Putamen (tissue), 1 donor: ENCODE measurements around the gene C6orf141.

Experiments
- DNase-seq: peaks from one replicate; pipeline ENCODE4 v3.0.0-alpha.2; 2016; ENCODE audit warnings: low spot score

The C6orf141 gene

DNA sequence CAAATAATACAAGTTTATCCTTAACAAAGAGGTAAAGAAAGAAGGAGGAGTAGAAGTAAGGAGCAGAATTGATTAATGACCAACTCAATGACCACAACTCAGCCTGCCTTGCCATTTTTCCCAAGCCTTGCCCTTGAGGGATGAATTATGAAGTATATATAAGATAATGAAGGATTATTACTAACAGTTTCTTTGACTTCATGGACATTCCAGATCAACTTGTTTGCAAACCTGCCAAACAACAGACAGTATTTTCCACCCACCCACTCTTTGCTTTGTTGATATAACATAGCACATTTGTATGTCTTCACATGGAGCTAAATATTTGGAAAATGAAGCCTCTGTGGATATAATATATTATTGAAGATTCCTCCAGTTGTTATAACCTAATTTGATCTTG is 9.9 kb upstream of the C6orf141 start:
- DNase-seq = no peak

DNA sequence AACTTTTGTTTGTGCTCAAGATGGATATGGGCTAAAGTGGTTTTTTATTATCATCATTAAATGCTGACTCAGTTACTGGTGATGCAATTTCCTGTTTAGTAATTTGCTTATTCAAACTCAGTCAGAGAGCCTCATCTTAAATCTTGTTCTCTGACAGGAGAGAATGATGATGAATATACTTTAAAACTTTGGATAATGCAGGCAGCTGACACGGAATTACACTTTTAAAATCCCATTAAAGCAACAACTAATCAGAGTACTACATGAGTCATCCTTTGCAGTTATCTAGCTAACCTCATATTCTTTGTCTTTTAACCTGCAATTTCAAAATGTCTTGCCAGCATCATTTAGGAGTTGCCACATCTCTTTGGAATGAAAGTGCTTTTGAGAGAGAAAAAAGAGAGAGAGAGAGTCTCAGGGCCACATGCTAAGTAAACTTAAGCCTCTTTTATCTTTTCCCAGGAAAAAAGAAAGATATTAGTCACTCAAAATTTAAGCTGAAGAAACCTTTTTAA is 9.2 kb upstream of the C6orf141 start:
- peak; percentile 59 for DNase-seq

DNA sequence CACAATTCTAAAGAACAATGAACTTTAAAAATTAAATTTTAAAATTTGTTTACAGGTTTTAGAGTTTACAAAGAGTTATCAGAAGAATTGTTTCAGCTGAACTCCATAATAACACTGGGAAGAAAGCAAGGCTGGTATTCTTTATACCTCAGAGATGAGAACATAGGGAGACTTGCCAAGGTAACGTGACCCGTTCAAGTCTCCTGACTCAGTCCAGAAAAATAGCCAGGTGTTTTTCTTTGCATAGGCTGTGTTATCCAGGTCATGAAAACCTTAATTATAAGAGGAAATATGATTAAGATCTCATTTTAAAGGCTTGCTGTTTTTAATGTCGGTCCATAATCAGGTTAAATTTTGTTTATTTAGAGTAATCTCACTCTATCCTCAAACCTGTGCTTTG is 8.5 kb upstream of the C6orf141 start:
- no peak for DNase-seq

DNA sequence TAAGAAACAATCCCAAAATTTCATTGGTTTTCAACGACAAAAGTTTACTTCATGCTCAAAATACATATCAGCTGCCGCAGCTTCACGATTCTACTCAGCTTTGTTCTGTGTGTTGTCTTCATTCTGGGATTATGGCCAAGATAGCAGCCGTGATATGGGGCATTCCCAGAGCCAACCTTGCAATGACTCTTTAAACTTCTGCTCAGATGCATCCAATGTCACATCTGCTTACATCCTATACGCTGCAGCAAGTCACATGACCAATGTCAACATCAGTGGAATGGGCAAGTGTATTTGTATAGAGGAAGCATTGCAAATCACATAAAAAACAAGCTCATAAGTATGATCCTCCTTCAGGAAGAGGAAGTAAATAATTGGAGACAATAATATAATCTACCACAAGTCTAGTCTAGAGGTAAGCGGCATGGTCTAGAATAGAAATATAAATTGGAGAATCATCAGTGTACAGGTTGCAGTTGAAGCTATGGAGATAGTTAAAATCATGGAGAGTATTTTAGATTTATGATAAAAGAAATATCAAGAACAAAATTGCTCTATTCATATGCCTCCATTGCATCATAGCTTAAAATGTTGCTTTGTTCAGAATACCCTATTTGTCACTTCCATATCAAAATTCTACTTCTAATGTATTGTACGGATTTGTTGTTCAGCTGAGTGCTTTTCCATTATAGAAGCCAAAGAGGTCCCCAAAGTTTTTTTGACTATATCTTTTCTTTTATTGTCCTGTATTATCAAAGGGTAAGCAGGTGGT is 7.2 kb upstream of the C6orf141 start:
- DNase-seq = no peak

DNA sequence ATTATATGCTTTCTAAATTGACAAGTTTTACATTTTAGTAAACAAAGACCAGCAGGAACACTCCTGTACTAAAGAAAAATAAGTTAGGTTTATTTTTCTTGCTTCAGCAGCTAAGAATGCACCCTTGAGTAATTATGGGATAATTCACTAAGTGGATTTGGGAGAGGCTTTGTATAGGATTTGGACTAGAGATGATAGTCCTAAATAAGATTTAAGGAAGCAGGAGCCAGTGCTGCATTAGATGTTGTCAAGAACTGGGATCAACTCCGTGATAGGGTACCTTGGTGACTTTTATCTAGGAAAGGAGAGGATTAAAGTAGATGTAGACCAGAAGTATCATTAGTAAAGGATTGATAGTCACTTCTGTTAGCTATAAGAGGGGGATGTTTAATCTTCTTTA is 4.1 kb upstream of the C6orf141 start:
- DNase-seq = no peak

DNA sequence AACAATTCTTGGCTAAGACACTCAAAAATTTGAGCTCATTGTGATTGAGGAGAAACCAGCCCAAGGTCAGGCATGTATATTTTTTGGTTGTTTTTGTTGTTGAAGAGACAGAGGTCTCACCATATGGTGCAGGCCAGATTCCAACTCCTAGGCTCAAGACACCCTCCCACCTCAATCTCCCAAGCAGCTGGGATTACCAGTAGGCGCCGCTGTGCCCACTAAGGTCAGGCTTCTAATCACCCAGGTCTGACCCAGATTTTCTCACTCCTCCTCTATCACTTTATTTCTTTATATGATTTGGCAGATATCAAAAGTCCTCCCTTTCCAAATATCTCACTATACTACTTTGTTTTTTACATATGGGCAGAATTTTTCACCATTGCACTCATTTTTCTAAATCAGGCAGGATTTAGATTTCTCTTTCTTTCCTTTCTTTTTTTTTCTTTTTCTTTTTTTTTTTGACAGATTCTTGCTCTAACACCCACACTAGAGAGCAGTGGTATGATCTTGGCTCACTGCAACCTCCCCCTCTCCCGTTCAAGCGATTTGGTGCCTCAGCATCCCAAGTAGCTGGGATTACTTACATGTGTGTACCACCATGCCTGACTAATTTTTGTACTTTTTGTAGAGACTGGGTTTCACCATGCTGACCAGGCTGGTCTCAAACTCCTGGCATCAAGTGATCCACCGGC is 1.7 kb upstream of the C6orf141 start:
- no peak for DNase-seq

DNA sequence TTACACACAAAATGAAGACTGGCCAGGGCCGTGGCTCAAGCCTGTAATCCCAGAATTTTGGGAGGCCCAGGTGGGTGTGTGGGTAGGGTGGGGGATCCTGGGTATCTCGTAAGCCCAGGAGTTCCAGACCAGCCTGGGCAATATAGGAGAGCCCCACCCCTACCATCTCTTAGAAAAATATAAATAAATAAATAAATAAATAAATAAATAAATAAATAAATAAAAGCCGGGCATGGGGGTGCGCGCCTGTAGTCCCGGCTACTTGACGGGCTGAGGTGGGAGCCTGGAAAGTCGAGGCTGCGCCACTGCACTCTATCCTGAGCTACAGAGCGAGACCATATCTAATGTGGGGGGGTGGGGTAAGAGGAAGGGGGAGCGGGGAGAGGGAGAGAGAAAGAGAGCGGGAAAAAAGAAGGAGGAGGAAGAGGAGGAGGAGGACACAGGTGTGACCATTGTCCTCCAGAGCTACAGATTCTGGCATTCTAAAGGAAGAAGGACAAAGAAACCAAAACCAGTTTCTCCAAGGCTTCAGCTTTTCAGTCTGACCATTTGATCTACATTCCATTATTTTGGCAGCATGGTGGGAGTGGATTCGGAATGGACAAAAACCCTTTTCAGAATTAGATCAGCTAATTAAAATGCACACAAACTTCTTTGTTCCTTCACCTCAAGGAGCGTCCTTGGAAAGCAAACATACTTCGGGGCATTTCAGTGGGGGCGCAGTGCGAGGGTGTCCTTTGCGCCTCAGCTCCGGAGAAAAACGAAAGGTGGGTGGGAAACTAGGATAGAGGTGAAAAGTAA is 577 bp upstream of the C6orf141 start:
- no peak for DNase-seq

DNA sequence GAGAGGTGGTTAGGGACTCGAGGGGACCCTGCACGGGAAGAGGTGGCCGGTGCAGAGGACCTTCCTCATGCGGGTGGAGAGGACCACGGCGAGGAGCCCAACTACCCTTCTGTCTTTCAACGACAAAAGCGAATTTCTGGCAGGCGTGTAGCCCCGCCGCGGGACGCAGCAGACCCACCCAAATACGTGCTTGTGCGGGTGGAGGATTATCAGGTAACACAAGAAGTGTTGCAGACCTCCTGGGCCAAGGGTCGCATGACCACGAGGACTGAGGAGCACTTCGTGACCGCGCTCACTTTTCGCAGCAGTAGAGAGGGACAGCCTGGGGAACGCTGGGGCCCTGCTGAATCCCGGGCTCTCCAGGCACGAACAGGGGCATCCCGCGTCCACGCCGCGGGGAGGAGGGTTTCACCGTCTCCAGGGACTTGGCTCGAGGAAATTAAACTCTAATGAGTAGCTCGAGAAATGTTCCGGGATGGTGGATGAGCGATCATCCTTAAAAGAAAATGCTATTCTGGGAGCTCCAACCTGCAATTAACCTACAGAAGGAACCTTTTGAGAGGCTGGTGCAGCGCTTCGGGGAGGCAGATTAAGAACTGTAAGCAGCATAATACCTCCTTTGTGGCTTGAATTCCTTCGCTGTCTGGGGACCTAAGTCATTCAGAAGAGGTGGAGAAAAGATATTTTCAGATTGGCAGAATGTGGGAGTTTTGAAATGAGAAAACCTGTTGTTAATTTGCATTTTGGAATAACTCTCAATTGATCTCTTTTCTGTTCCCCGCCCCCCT is 804 bp downstream of the C6orf141 start:
- peak; percentile 74 for DNase-seq

DNA sequence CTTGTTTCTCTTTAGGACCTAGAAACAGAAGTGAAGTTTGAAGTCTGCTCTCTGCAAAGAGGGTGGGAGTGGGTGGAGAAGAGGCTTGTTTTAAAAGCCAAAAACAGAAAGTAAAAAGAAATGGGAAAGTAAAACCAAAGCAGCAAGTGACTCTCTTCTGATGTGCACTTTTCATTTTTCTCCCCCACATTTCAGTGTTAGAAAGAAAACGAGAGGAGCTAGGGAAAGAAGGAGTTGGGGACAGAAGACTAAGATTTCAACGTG is 1.3 kb downstream of the C6orf141 start:
- DNase-seq = no peak

DNA sequence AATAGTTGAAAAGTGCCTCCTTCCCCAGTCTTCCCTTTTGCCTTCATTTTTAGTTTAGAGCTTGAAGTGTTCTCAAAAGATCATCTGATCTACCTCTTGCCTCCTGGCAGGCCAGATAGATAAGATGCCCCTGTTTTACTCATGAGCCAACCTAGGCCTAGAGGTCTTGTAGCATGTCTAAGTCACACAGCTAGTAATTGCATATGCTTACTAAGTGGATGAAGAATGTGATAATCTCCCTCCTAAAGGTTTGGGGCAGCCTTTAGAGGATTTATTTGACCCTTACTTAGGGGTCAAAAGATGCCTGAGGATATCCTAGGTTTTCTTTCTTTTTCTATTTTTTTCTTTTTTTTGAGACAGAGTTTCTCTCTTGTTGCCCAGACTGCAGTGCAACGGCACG is 2.1 kb downstream of the C6orf141 start:
- no peak for DNase-seq

DNA sequence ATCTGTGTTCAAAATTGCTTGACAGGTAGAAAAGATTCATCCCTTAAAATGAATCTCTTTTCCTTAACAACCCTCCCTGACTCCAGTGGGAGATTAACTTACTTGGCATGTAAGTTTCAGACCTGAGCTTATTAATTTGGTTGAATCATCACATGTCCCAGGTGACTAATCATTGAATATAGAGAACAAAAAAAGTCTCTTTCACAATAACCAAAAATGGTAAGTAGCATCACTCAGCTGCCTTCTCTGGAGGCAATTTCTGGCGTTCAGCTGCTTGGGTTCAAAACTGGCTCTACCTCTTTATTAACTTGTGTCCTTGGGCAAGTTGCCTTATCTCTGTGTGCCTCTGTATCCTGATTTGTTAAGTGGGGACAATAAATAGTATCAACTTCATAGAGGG is 2.9 kb downstream of the C6orf141 start:
- DNase-seq = peak; percentile 65

DNA sequence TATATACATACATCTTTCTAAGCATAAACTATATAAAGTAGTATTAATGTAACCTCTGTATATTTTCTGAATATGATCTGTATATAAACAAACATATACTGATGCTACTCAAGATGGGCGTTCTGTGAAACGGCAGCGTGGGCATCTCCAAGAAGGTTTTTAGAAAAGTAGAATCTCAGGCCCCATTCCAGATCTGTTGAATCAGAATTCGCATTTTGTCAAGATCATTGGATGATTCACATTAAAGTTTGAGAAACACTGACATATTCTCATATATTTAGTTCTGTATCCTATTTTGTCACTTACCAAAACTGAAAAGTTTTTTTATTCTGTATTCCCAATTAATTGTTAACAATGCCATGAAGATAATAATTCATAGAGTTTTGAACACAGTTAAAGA is 5.5 kb downstream of the C6orf141 start:
- no peak for DNase-seq

DNA sequence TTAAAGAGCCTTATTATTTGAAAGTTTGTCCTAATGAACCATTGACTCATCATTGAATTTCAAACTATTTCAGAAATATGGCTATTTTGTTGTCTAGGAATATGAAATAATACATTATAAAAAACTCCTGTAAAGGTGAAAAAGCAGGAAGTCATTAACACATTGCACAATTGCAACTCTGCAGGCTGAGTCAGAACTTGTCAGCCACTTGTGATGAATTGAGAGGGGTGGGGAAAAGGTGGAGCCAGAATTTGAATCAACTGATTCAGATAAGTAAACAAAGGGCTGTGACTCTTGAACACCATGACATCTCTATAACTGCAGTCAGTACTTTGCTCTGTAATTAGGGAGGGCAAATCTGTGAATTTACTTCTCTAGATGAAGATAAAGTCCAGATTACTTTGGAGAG is 6.0 kb downstream of the C6orf141 start:
- DNase-seq = no peak

DNA sequence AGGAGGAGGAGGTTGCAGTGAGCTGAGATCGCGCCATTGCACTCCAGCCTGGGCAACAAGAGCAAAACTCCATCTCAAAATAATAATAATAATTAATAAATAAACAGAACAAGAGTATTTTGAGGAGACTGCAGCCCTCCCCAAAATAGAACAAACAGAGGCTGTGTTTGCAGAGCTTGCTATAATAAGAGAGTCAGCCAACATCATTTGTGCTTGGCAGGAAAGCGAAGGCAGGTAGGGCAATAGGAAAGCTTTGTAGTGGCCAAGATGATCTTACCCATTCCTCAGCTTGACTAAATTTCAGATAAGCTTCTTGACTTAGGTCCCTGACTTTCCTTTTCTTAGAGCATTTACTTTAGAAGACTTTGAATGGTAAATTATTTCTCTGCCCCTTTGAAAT is 6.7 kb downstream of the C6orf141 start:
- DNase-seq = no peak

DNA sequence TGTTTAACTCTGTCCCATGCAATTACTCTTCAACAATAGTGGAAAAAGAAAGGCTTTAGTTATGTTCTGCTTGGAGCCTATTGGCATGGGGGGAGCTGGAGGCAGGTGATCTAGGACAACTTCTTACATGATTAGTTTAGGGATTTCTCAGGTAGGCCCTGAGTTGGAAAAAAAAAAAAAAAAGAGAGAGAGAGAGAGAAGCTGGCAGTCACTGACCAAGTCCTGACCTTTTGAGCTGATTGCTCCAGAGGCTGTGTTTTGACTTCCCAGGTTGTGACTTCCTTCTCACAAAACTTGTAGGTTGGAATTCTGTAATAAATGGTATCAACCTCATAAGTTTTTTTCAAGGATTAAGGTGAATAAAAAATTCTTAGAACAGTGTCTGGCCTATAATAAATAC is 7.8 kb downstream of the C6orf141 start:
- no peak for DNase-seq

DNA sequence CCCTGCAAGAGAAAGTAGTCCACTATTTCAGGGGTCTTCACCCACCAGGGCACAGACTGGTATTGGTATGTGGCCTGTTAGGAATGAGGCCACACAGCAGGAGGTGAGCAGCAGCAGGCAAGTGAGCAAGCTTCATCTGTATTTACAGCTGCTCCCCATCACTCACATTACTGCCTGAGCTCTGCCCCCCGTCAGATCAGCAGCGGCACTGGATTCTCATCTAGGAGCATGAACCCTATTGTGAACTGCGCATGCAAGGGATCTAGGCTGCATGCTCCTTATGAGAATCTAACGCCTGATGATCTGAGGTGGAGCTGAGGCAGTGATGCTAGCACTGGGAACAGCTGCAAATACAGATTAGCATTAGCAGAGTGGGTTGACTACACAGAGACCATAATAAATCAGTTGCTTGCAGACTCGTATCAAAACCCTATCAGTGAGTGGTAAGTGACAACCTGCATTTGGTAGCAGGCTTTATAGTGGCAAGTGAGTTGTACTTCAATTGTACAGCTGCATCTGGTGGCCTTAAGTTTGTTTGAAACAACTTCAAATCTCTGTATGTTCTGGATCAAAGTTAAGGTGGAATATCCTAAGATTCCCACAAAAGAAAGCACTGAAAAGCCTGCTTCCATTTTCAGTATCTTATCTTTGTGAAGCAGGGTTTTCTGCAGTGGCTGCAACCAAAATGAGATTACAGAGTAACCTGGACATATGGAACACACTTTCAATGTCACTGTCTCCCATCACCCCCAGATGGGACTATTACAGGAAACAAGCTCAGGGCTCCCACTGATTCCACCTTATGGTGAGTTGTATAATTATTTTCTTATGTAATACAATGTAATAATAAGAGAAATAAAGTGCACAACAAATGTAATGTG is 12.8 kb downstream of the C6orf141 start:
- no peak for DNase-seq

DNA sequence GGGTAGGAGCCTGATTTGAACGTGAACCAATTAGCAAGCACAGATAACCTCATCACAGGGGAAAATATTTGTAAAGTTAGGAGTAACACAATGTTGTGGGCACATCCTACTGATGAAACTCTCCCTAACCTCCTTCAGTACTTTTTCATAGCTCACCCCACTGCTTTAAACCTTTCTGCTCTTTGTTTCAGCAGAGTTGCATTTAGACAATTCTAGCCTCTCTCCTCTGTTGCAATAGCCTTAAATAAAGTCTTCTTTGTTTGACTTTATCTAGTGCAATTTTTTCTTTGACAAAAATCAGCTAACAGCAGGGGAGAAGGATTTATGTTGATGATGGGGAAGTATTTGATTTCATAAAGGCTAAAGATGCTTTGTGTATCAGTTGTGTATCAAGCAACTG is 14.1 kb downstream of the C6orf141 start:
- DNase-seq = no peak

DNA sequence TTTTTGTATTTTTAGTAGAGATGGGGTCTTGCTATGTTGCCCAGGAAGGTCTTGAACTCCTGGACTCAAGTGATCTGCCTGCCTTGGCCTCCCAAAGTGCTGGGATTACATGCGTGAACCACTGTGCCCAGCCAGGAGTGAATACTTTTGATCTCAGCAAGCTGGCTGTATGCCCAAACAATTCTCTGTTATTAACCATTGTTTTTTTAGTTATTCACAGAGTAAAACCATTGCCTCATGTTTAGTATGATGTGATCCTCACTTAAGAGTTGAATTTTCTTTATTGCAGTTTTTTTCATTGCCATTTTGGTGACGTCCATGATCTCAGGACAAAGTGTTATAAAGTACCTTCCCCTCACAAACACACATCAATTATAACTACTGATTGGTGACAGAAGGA is 14.8 kb downstream of the C6orf141 start:
- DNase-seq = no peak

DNA sequence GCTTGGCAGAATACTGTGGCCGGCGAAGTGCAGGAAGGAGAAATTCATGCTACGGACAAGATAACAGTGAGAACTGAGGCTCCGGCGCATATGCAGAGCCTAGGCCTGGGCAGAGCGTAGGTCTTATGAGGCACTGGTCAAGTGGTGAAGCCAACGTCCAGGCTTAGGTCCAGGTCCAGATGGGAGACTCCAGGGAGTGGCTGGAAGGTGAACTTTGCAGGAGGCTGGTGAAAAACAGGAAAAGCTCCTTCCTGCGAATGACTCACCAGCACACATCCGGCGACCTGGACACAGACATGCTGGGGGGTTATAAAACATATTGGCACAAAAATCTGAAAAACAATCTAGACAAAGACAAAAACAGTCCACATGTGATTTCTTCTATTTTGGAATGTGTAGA is 15.4 kb downstream of the C6orf141 start:
- no peak for DNase-seq

DNA sequence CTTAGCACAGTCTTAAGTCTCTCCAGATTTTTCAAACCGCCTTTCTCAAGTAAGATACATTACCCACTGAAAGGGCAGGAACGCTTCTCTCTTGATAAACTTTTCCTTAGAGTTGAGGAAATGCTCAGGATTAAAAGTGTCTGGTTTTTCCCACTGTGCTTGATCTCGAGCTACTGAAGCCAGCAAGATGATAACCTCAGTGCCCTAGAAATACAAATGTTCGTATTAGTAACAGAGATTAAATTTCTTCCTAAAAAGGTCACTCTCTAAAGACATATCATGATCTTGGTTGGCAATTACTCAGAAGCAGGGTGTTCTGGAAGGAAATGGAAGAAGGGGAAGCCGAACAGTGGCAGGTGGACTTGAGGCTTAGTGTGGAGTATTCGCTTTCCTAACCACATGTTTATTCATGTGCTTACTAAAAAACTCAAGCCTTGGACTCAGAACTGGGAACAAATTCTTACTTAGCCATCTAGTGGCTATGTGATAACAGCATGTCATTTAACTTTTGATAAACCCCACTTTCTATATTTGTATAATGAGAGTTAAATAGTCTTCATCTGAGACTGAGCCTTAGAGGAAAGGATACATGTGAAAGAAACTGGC is 20.1 kb downstream of the C6orf141 start:
- DNase-seq = no peak

DNA sequence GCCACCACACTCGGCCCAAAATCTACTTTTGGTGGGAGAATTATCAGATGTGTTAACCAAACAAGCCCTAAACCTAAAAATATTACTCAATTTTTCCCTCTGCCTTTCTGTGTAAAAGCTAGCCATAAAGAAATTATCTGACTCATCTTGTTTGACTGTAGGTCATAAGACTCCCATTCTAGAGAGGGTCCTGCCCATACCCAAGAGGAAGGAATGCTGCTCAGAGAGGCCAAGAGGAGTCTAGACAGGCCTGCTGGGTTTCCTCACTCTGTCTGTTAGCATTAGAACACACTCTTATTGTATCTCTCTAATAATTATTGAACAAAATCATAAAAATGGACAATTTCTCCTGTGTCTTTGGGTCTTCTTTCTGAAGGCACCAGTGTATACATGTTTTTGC is 26.1 kb downstream of the C6orf141 start:
- DNase-seq = no peak
